LoVo (cell line): ENCODE results near the gene BSG.
"Not testable (repeated sequence)": the region's sequence is repeated elsewhere in the genome, so short reads cannot be mapped to it uniquely, and the experiment has no call there.

Experiments used
- DNase-seq: peaks from one replicate; pipeline ENCODE4 v3.0.0-alpha.2; 2016; ENCODE audit warnings: low spot score

BSG gene

GRCh38 chr19:588093-588740, 15.8 kb downstream of the BSG start:
- peak; percentile 67 for DNase-seq

DNA sequence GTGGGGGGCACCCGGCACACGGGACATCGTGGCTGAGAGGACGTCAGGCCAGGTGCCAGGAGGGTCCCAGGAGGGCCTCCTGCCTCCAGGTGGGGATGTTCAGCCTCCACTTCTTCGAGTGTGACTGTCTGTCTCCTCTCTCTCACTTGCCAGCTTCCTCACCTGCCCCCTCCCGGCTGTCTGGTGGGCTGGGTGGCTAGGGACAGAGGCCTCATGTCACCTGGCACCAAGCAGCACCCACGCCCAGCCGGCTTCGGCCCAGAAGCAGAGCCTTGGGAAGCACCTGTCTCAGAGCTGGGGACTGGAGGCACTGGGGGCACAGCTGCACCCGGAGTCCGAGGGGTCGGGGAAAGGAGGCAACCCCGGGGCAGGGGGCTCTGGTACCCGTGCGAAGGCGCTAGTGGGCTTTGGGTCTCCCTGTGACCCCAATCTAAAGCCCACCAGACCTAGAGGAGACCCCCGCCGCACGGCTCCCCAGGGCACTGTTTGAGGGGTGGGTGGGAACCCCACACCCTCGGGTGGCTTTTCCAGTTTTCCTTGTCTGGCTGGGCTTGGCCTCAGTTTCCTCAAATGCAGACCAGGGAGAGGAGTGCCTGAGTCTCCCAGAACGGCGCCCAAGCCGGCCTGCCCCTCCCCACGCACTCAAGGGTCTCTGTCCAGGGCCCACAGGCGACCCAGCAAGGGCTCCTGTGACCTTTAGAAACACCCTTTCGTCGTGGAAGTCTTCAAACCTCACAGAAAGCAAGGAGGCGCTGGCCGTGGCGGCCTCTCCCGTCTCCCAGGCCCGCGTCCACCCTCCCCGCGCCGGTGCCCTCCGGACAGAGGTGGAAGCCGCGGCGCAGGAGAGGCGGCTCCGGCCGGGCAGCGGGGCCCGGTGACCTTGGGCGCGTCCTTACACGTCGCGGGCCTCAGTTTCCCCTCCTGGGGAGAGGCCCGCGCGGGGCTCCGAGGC, 16.6 kb downstream of the BSG start:
- no peak for DNase-seq

- DNase-seq = no peak
These were observed 17.4 kb downstream of the BSG start, which contains the start of gene HCN2 for GRCh38 chr19:589693-590395. TSS of gene HCN2 (plus strand) at chr19:589881. CDS start at chr19:589946, 65 bp downstream.

DNA sequence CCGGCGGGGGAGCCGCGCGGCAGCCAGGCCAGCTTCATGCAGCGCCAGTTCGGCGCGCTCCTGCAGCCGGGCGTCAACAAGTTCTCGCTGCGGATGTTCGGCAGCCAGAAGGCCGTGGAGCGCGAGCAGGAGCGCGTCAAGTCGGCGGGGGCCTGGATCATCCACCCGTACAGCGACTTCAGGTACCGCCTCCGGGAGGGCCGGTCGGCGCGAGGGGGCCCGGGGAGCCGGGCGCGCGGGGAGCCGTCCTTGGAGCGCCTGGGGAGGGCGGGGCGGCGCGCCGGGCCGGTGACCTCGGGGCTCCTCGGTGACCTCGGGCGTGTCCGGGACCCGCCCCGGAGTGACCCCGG, 18.0 kb downstream of the BSG start:
- no peak for DNase-seq

GRCh38 chr19:590750-591098, 18.3 kb downstream of the BSG start:
- no peak for DNase-seq

DNA sequence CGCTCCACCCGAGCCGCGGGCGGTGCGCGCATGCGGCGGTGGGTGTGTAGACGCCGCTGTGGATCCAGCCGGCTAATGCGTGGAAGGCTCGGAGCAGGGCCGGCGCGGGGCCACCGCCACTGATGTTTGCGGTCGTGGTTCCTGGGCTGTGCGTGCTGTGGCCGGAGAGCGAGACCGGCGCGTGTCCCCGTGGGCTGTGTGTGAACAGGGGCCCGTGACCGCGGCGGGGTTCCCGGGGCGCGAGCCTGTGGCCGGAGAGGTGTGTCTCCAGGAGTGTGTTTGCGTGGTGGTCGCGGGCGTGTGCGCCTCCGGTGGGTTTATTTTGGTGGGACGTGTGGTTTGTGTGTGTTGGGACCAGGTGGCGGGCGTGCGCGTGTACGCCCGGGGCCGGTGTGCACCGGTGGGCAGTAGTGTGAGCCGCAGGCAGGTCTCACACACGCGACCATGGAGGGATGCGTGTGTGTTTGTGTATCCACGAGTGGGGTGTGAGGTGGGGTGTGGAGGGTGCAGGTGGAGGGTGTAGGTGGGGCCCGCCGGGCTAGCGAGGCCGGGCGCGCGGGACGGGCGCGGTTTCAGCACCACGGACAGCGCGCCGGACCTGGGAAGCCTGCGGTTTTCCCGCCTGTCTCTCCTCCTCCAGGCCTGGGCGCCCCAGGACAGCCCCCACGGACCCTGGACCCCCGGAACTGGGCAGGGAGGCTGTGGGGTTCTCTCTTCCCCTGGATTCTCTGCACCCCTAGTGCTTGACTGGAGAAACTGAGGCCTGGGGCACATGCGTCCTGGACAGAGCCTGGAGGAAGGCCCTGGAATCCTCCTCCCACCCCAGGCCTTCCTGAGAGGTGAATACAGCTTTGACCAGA, 18.9 kb downstream of the BSG start:
- no peak for DNase-seq

- no peak for DNase-seq
These were observed 19.7 kb downstream of the BSG start for GRCh38 chr19:592101-592500.

GRCh38 chr19:593055-593454, 20.7 kb downstream of the BSG start:
- no peak for DNase-seq

DNA sequence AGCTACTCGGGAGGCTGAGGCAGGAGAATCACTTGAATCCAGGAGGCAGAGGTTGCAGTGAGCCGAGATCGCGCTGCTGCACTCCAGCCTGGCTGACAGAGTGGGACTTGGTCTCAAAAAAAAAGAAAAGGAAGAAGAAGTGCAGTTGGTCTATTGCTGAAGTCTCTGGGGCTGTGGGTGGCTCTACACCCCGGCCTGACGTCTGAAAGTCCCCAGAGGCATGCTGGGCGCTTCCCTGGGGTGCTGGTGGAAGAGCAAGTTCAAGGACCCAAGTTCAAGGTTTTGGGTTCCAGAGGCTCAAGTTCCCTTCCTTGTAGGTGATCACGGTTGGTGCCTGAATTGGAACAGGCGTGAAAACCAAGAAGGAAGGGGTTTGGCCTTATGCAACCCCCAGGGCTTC, 21.1 kb downstream of the BSG start:
- no peak for DNase-seq

DNA sequence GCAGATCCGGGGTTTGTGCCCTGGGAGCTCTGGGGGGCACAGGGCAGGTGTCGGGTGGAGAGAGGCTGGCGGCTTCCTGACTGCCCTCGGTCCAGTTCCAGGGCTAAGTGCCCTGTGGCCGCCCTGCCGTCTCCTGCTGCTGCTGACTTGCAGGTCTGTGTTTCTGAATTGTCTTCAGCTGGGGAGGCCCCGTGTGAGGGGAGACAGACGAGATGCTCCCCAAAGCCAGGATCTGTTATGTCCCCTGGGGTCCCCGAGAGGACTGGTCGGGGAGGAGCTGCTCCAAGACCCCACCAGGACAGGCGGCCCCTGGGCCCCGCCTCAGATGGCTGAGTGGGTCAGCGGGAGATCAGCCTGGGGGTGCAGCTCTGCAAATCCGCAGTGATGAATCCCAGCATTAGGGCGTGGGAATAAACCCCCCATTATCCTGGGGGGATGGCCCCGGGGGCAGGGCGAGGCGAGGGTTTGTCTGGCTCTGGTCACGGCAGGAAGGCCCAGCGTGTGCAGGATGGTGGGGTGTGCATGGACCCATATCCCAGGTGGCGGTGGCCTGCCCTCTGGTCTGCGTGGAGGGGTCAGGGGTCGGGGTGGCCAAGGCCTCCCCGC, 22.0 kb downstream of the BSG start:
- DNase-seq = no peak

DNA sequence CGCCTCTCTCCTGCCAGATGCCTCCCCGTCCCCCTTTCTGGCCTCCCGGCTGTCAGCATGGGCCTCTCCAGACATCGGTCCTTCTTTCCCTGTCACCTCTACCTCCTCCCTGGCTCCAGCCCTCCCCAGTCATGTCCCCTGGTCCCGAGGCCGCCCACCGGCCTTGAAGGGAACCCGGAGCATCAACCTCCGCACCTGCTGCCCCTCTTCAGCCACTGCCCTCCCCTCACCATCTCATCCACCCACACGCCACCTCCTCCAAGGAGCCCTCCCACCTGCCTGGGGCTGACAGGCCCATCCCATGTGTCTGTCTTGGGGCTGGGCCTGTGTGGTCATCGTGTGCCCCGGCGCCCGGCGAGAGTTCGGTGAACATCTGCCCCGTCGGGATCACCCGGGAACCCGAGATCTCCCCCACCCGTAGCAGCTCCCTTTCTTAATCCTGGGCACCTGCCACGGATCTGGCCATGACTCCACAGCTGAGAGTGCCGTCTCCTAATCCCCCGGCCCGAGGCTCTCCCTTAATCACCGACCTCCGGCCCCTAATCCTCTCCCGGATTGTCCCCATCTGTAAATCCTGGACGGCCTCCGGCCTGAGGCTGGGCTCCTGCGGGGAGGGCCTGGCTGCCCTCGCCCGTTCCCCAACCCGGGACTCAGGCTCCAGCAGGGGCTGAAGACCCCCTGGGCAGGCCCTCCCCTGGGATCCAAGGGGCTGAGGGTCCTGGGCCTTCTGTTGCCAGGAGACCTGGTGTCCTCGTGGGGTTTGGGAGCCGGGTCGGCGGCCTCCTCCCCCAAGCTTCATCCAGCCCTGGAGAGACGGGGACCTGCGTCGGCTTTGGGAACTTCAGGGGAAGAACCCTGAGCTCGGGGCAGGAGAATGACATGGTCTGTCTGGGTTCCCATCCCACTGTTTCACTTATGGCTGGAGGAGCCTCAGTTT, 23.2 kb downstream of the BSG start:
- DNase-seq = no peak

- DNase-seq = no peak
These were observed 23.9 kb downstream of the BSG start for GRCh38 chr19:596263-596655.

- DNase-seq = no peak
These were observed 25.3 kb downstream of the BSG start for GRCh38 chr19:597406-598315.

GRCh38 chr19:601310-601709, 28.9 kb downstream of the BSG start:
- DNase-seq = no peak

DNA sequence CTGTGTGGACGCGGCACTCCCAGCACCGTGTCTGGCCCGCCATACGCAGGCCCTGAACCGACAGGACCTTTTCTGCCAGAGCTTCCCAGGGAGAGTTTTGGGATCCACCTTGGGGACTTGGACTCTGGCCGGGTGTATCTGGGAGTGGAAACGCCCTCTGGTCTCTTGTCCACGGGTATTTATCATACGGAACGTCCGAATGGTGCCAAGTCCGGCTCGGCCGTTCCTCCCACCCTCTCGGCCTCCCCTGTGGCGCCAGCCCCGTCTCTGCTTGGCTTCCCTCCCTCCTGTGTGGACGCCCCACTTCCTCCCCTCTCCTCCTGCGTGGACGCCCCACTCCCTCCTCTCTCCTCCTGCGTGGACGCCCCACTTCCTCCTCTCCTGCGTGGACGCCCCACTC, 29.4 kb downstream of the BSG start:
- no peak for DNase-seq

GRCh38 chr19:602391-603301, 30.2 kb downstream of the BSG start:
- no peak for DNase-seq

DNA sequence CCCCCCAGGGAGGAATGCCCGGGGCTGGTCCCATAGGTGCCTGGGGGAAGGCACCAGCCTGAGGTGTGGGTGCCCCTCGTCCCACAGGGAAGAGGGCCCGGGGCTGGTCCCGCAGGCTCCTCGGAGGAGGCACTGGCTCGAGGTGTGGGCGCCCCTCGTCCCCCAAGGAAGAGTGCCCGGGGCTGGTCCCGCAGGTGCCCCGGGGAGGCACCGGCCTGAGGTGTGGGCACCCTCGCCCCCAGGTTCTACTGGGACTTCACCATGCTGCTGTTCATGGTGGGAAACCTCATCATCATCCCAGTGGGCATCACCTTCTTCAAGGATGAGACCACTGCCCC, 30.9 kb downstream of the BSG start:
- not testable (repeated sequence) for DNase-seq

GRCh38 chr19:603779-604178, 31.4 kb downstream of the BSG start:
- DNase-seq = not testable (repeated sequence)
